Measurements from ENCODE around the gene CHD2. TPM values are rescaled to one million over a fixed set of nuclear protein-coding genes. Genes with fewer than 3 reads are reported as not detected.

The CHD2 gene
- total and polyA plus RNA-seq, 10 of the 15 experiments (the other 5 are each of a cell fraction or from before 2014, with no cell fraction given): 38.1 to 94.7 (median 63.3) TPM

- no peak overlapping the region for H3K4me3 ChIP-seq
- no peak overlapping the region for H3K4me2 ChIP-seq (ENCODE audit: control insufficient read depth, insufficient read depth)
- no peak overlapping the region for H3K27ac ChIP-seq (ENCODE audit: control insufficient read depth, insufficient read depth)
- no peaks in the 10 kb centered on the region for H4K20me1 ChIP-seq (ENCODE audit: control insufficient read depth, insufficient read depth)
- 55% methylated on average over 39 of the region's 39 CpGs for WGBS (ENCODE audit: insufficient coverage, insufficient replicate concordance, low lambda C conversion rate, missing lambda C conversion rate)
- ChIA-PET CTCF (interaction anchor here (0.6 to 1.1 kb wide), 2 partner anchors 22 to 1908 kb away, joined by 3 read pairs; no protein-coding TSS in a partner anchor), RAD21 (ENCODE audit: unreplicated experiment) (no interaction called here), SMC1A (ENCODE audit: uncharacterized antibody, unreplicated experiment) (no interaction called here), POLR2A (no interaction called here)
- no peak overlapping the region for H3K9ac ChIP-seq (ENCODE audit: control insufficient read depth, insufficient read depth, low read length)
- no peak for DNase-seq (ENCODE audit: low read depth, low spot score)
- intact Hi-C loops (cut with micrococcal nuclease; ENCODE audit: unreplicated experiment) (loop anchor here (1.0 kb wide), 1 partner anchor 17 kb away; no protein-coding TSS in a partner anchor), in situ Hi-C loops (cut with MboI) (no loop called here)
- no peaks in the 10 kb centered on the region for H3K4me1 ChIP-seq (ENCODE audit: control insufficient read depth, insufficient read depth, low read length)
- no peaks in the 10 kb centered on the region for H3K36me3 ChIP-seq (ENCODE audit: control insufficient read depth in 2 of 2, insufficient read depth in 2 of 2, low read length in 1 of 2)
- no peaks in the 10 kb centered on the region for H3K9me3 ChIP-seq (replicated peaks; ENCODE audit: control insufficient read depth, insufficient read depth, low read length)
- H3K79me2 ChIP-seq (ENCODE audit: control insufficient read depth, insufficient read depth, low read length): no peaks in the 10 kb centered on the region
- no peak overlapping the region for H2AFZ ChIP-seq (ENCODE audit: control insufficient read depth, low read depth, low read length)
- no peak for FAIRE-seq
- no peak for TF ChIP-seq MYC (IDR thresholded peaks at IDR 0.05; ENCODE audit: insufficient read depth, insufficient read length, insufficient replicate concordance, low read length, severe bottlenecking)
- no peak for TF ChIP-seq KAT2A (conservative IDR thresholded peaks at IDR 0.05; ENCODE audit: control insufficient read depth, low read depth, low read length)
- no peak for TF ChIP-seq MAX (IDR thresholded peaks at IDR 0.05; ENCODE audit: low read depth, low read length)
- TF ChIP-seq RELB (IDR thresholded peaks at IDR 0.05; ENCODE audit: low read depth): no peak
- no peak for TF ChIP-seq SREBF1 (IDR thresholded peaks at IDR 0.05; ENCODE audit: low read length)
- no peak for TF ChIP-seq WRNIP1 (IDR thresholded peaks at IDR 0.05; ENCODE audit: borderline replicate concordance, low read depth, low read length)
- TF ChIP-seq CHD1 (IDR thresholded peaks at IDR 0.05; ENCODE audit: low read depth, low read length): no peak
- peak; percentile 24 to 33 (median 29); a peak in 4 of 6 replicates for TF ChIP-seq CTCF (IDR thresholded peaks at IDR 0.05 in 2 of 3, conservative IDR thresholded peaks at IDR 0.05 in 1 of 3; ENCODE audit: control insufficient read depth in 2 of 3, extremely low read depth in 1 of 3, insufficient read depth in 1 of 3, low read depth in 3 of 3, low read length in 3 of 3)
- no TSS peak for BruUV-seq (replicated peaks)
- peak; percentile 55; the same call in 2 of the 3 replicates for ATAC-seq
- no peaks in the 10 kb centered on the region; a peak in 1 of 4 replicates for H3K27me3 ChIP-seq (replicated peaks in 1 of 2; ENCODE audit: control insufficient read depth in 2 of 2, insufficient read depth in 2 of 2, low read length in 1 of 2)
Measured at GRCh38 chr15:93052090-93052879, 152.2 kb downstream of the CHD2 start.

Measured in GM12878 (cell line).